H1 (cell line): ENCODE data around the gene ST6GALNAC3. TPM values are rescaled to one million over a fixed set of nuclear protein-coding genes. Genes with fewer than 3 reads are reported as not detected.

Source experiments
- CTCF ChIA-PET: fragments of 300-600 bp; sonication (Branson Sonifier 250); formaldehyde crosslinking; loops from one replicate; lab custom pipeline; 2021; ENCODE audit not compliant: partially characterized antibody; lab: Charles Lee
- POLR2A ChIA-PET: fragments of 300-600 bp; sonication (Branson Sonifier 250); formaldehyde crosslinking; loops from one replicate; lab custom pipeline; 2021; ENCODE audit warnings: inconsistent platforms; ENCODE audit not compliant: partially characterized antibody; lab: Charles Lee
- DNase-seq, 2 experiments: peaks; one replicate each; pipeline versions ENCODE4 v3.0.0 to v3.0.0-alpha.2; 2010 to 2022; ENCODE audit warnings: low spot score in 2 of 2, low read depth in 1 of 2, mixed read lengths in 1 of 2
- FAIRE-seq: peaks from 2 replicates; lab custom pipeline; 2011; peaks lifted over from hg19 to GRCh38; lab: Jason Lieb, UNC
- H2AFZ ChIP-seq: 2 replicates; pipeline ENCODE4 v1.8.1; 2012; ENCODE audit warnings: low read length, inconsistent platforms
- H2AK5ac ChIP-seq: 2 replicates; pipeline ENCODE4 v1.6.1; 2013; ENCODE audit warnings: low read depth, low read length
- H2BK120ac ChIP-seq: replicated peaks from 2 replicates; pipeline ENCODE3; 2013; ENCODE audit warnings: low read depth, low read length, inconsistent platforms
- H2BK12ac ChIP-seq: 2 replicates; pipeline ENCODE4 v1.6.1; 2013; ENCODE audit warnings: low read depth, low read length
- H2BK15ac ChIP-seq: 2 replicates; pipeline ENCODE4 v1.6.1; 2013; ENCODE audit warnings: low read length
- H2BK20ac ChIP-seq: 2 replicates; pipeline ENCODE4 v1.6.1; 2013; ENCODE audit warnings: low read length
- H2BK5ac ChIP-seq: 2 replicates; pipeline ENCODE4 v1.6.1; 2013; ENCODE audit warnings: low read depth, low read length
- H3K14ac ChIP-seq: 2 replicates; pipeline ENCODE4 v1.6.1; 2013; ENCODE audit warnings: inconsistent platforms; ENCODE audit not compliant: insufficient read length
- H3K18ac ChIP-seq: 2 replicates; pipeline ENCODE4 v1.6.1; 2013; ENCODE audit warnings: low read length; ENCODE audit errors: extremely low read depth
- H3K23ac ChIP-seq: 2 replicates; pipeline ENCODE4 v1.6.1; 2013; ENCODE audit warnings: inconsistent platforms; ENCODE audit not compliant: insufficient read length
- H3K23me2 ChIP-seq: 2 replicates; pipeline ENCODE4 v1.6.1; 2013; ENCODE audit warnings: low read depth, low read length
- H3K27ac ChIP-seq: 2 replicates; pipeline ENCODE4 v1.6.1; 2011; ENCODE audit warnings: low read depth, low read length, inconsistent platforms
- H3K27me3 ChIP-seq, 4 experiments: replicated peaks in 1 of 4; 1 replicate in 1 of 4; 2 replicates in 3 of 4; pipeline versions ENCODE4 v1.6.1 to v1.8.1; 2011 to 2013; ENCODE audit warnings: low read length in 3 of 4, mild to moderate bottlenecking in 3 of 4, inconsistent platforms in 2 of 4, mixed read lengths in 2 of 4, moderate library complexity in 1 of 4; ENCODE audit not compliant: control insufficient read depth in 3 of 4, insufficient read depth in 3 of 4; ENCODE audit errors: extremely low read depth in 1 of 4
- H3K36me3 ChIP-seq, 4 experiments: 2 replicates each; pipeline versions ENCODE4 v1.6.1 to v1.8.1; 2011 to 2013; ENCODE audit warnings: mild to moderate bottlenecking in 4 of 4, low read length in 3 of 4, moderate library complexity in 2 of 4, control low read depth in 1 of 4, inconsistent platforms in 1 of 4; ENCODE audit not compliant: insufficient read depth in 4 of 4, control insufficient read depth in 2 of 4
- H3K4ac ChIP-seq: replicated peaks from 2 replicates; pipeline ENCODE3; 2013; ENCODE audit warnings: low read length, low read depth, mixed read lengths, inconsistent platforms; ENCODE audit not compliant: insufficient read length
- H3K4me1 ChIP-seq, 4 experiments: replicated peaks in 1 of 4; 1 replicate in 1 of 4; 2 replicates in 3 of 4; pipeline versions ENCODE4 v1.6.1 to v1.8.1; 2011 to 2013; ENCODE audit warnings: low read length in 3 of 4, inconsistent platforms in 2 of 4, mixed read lengths in 1 of 4; ENCODE audit not compliant: insufficient read depth in 4 of 4, control insufficient read depth in 3 of 4
- H3K4me2 ChIP-seq, 2 experiments: 2 replicates each; pipeline versions ENCODE4 v1.6.1 to v1.8.1; 2011 to 2013; ENCODE audit warnings: low read depth in 2 of 2, low read length in 2 of 2, control low read depth in 1 of 2, inconsistent platforms in 1 of 2, mild to moderate bottlenecking in 1 of 2; ENCODE audit not compliant: insufficient read depth in 1 of 2
- H3K4me3 ChIP-seq, 4 experiments: fragments of 200-600, 300-600 bp in 1 of 4; sonication (generic), shearing (Covaris generic), sonication (Bioruptor Twin) in 1 of 4; 2 replicates each; pipeline versions ENCODE4 v1.5.1 to v1.8.1; 2011 to 2016; ENCODE audit warnings: low read length in 4 of 4, low read depth in 3 of 4, control low read depth in 2 of 4, inconsistent platforms in 2 of 4, mild to moderate bottlenecking in 2 of 4, mixed read lengths in 1 of 4, moderate library complexity in 1 of 4; ENCODE audit not compliant: insufficient read depth in 2 of 4; ENCODE audit errors: extremely low read depth in 1 of 4
- H3K56ac ChIP-seq: replicated peaks from 2 replicates; pipeline ENCODE3; 2013; ENCODE audit warnings: low read depth, mild to moderate bottlenecking, mixed read lengths, low read length, inconsistent platforms; ENCODE audit not compliant: insufficient read length
- H3K79me1 ChIP-seq: 2 replicates; pipeline ENCODE4 v1.6.1; 2013; ENCODE audit warnings: low read depth, low read length, control low read depth
- H3K79me2 ChIP-seq, 2 experiments: 2 replicates each; pipeline versions ENCODE4 v1.6.1 to v1.8.1; 2012 to 2013; ENCODE audit warnings: low read length in 2 of 2, mild to moderate bottlenecking in 2 of 2, inconsistent platforms in 1 of 2; ENCODE audit not compliant: insufficient read depth in 2 of 2, control insufficient read depth in 1 of 2
- H3K9ac ChIP-seq, 4 experiments: replicated peaks in 1 of 4; 1 replicate in 1 of 4; 2 replicates in 3 of 4; pipeline versions ENCODE4 v1.6.1 to v1.8.1; 2011 to 2013; ENCODE audit warnings: low read depth in 3 of 4, low read length in 3 of 4, control low read depth in 2 of 4, mild to moderate bottlenecking in 2 of 4, moderate library complexity in 2 of 4, inconsistent platforms in 1 of 4; ENCODE audit errors: extremely low read depth in 1 of 4
- H3K9me3 ChIP-seq, 2 experiments: 2 replicates each; pipeline versions ENCODE4 v1.6.1 to v1.8.1; 2012 to 2013; ENCODE audit warnings: mild to moderate bottlenecking in 2 of 2, moderate library complexity in 2 of 2, control low read depth in 1 of 2, inconsistent platforms in 1 of 2, low read depth in 1 of 2, low read length in 1 of 2, mixed read lengths in 1 of 2; ENCODE audit not compliant: insufficient read depth in 2 of 2
- H4K20me1 ChIP-seq, 2 experiments: replicated peaks in 1 of 2; 2 replicates each; pipeline versions ENCODE3 to v1.8.1; 2011 to 2013; ENCODE audit warnings: inconsistent platforms in 2 of 2, low read length in 2 of 2, mild to moderate bottlenecking in 1 of 2; ENCODE audit not compliant: insufficient read depth in 2 of 2, control insufficient read depth in 1 of 2
- H4K5ac ChIP-seq: 2 replicates; pipeline ENCODE4 v1.6.1; 2013; ENCODE audit warnings: low read length, low read depth, mixed read lengths, inconsistent platforms; ENCODE audit not compliant: insufficient read length
- H4K8ac ChIP-seq: 2 replicates; pipeline ENCODE4 v1.8.0; 2013; ENCODE audit warnings: mild to moderate bottlenecking, moderate library complexity, low read length, inconsistent platforms; ENCODE audit not compliant: insufficient read depth; ENCODE audit errors: extremely low read depth
- H4K91ac ChIP-seq: replicated peaks from 2 replicates; pipeline ENCODE3; 2013; ENCODE audit warnings: low read length, mixed read lengths, inconsistent platforms; ENCODE audit not compliant: insufficient read length
- BRCA1 ChIP-seq: IDR thresholded peaks from 2 replicates; pipeline ENCODE4 v1.6.1; 2012; ENCODE audit warnings: low read depth, low read length, improper control_type of control experiment
- CHD2 ChIP-seq: IDR thresholded peaks from 2 replicates; pipeline ENCODE4 v1.6.1; 2012; ENCODE audit warnings: low read length, improper control_type of control experiment
- CREB1 ChIP-seq: IDR thresholded peaks from 2 replicates; pipeline ENCODE4 v1.6.1; 2012; ENCODE audit warnings: inconsistent platforms
- E2F6 ChIP-seq: IDR thresholded peaks from 2 replicates; pipeline ENCODE4 v1.6.1; 2012; ENCODE audit warnings: inconsistent platforms
- EZH2 ChIP-seq: fragments of 200-600 bp; sonication (generic); IDR thresholded peaks from 2 replicates; pipeline ENCODE4 v1.7.1; 2012; ENCODE audit warnings: low read depth, mild to moderate bottlenecking, moderate library complexity, low read length, inconsistent platforms; ENCODE audit not compliant: severe bottlenecking
- FOSL1 ChIP-seq: IDR thresholded peaks from 2 replicates; pipeline ENCODE4 v1.6.1; 2011; ENCODE audit warnings: mild to moderate bottlenecking, low read depth, low read length, moderate library complexity; ENCODE audit not compliant: insufficient read depth
- JUN ChIP-seq: IDR thresholded peaks from 2 replicates; pipeline ENCODE4 v1.6.1; 2011; ENCODE audit warnings: low read depth, mild to moderate bottlenecking, improper control_type of control experiment, low read length
- KDM1A ChIP-seq: fragments of 200-600, 300-600 bp; sonication (generic); IDR thresholded peaks from 2 replicates; pipeline ENCODE4 v1.7.1; 2016; ENCODE audit warnings: mild to moderate bottlenecking, low read length, borderline replicate concordance
- MAFK ChIP-seq: IDR thresholded peaks from 2 replicates; pipeline ENCODE4 v1.6.1; 2012; ENCODE audit warnings: low read depth, mild to moderate bottlenecking, improper control_type of control experiment, low read length
- NANOG ChIP-seq: IDR thresholded peaks from 2 replicates; pipeline ENCODE4 v1.6.1; 2011; ENCODE audit warnings: low read length, low read depth, mild to moderate bottlenecking, inconsistent platforms; ENCODE audit not compliant: insufficient read depth, poor library complexity, severe bottlenecking
- RNF2 ChIP-seq: fragments of 200-900, 300-1000 bp; sonication (generic); IDR thresholded peaks from 2 replicates; pipeline ENCODE4 v1.7.1; 2016; ENCODE audit warnings: borderline replicate concordance, low read depth, mild to moderate bottlenecking, antibody characterized with exemption, low read length; ENCODE audit not compliant: poor library complexity, severe bottlenecking; ENCODE audit errors: missing control alignments
- TAF7 ChIP-seq: optimal IDR thresholded peaks from 2 replicates; pipeline ENCODE3; 2011; ENCODE audit warnings: low read depth, mild to moderate bottlenecking, inconsistent platforms, low read length, moderate library complexity, borderline replicate concordance
- TBP ChIP-seq: IDR thresholded peaks from 2 replicates; pipeline ENCODE4 v1.6.1; 2011; ENCODE audit warnings: low read depth, low read length, improper control_type of control experiment
- ZNF274 ChIP-seq: IDR thresholded peaks from 2 replicates; pipeline ENCODE4 v1.7.0; 2012; ENCODE audit warnings: low read length, borderline replicate concordance; ENCODE audit errors: extremely low read depth
- WGBS, 2 experiments: shearing (Covaris generic) in 1 of 2; methylation state at CpG; one replicate each; pipeline versions ENCODE4 v1.1.6 to v1.1.7; 2013 to 2015; ENCODE audit warnings: low lambda C conversion rate in 2 of 2, mixed read lengths in 2 of 2, inconsistent platforms in 1 of 2, low coverage in 1 of 2, missing lambda C conversion rate in 1 of 2; ENCODE audit not compliant: insufficient replicate concordance in 2 of 2, insufficient coverage in 1 of 2, insufficient read length in 1 of 2; ENCODE audit errors: extremely low coverage in 1 of 2, missing lambda C conversion rate in 1 of 2; 5-methylcytosine and 5-hydroxymethylcytosine counted together
- polyA plus RNA-seq, 7 experiments: library from polyadenylated mRNA; depleted of rRNA in 3 of 7; stranded (reverse) in 5 of 7; unstranded in 2 of 7; fragments of >200 nt in 5 of 7; fragments of 200-250 nt in 2 of 7; gene quantifications; 1 replicate in 5 of 7; 2 replicates in 1 of 7; 4 replicates in 1 of 7; pipeline versions ENCODE4 v1.2.1 to v1.2.3, GENCODE V29; 2011 to 2013; ENCODE audit warnings: missing spikeins in 2 of 7, mixed read lengths in 2 of 7
- total RNA-seq: library from RNA; stranded (reverse); fragmentation: NEBNext Ultra II Directional; extraction: Animal tissue kit (Norgen Biotek cat#: 25700); gene quantifications from 2 replicates; pipeline ENCODE4 v1.2.1, GENCODE V29; 2021

ST6GALNAC3 gene
- total and polyA plus RNA-seq, 2 of the 8 experiments (the other 6 are each of a cell fraction or from before 2014, with no cell fraction given): 4.9 to 19.0 TPM

DNA sequence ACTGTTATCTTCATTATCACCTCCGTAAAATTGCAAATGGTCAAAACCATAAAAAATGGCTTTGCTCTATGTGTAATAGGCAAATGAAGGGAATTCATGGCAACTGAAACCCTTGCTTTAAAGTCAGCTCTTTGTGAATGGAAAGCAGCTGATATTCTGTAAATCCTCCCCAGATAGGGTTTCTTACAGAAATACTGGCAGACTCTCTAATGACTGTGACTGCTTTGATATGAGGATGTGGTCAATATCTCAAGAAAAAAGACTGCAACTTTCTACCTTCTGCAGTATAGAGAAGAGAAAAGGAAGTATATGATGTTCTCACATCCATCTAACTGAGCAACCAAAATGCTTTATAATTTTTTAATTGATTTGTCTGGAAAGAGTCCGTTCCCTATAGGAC lies 193.1 kb downstream of the ST6GALNAC3 start:
- no peak overlapping the region for H3K18ac ChIP-seq
- no peak overlapping the region for H2AK5ac ChIP-seq
- DNase-seq (no peak), FAIRE-seq (no peak)
- no peaks in the 10 kb centered on the region for H3K36me3 ChIP-seq
- H2BK15ac ChIP-seq: no peak overlapping the region
- no peak overlapping the region for H4K91ac ChIP-seq
- no peaks in the 10 kb centered on the region for H3K27me3 ChIP-seq
- H3K4me3 ChIP-seq: no peak overlapping the region
- ChIA-PET POLR2A (no interaction called here), CTCF (no interaction called here)
- H3K79me1 ChIP-seq: peaks cover 3% of the 10 kb centered on the region; the same call in 1 of the 2 replicates
- no peak overlapping the region for H3K27ac ChIP-seq
- no peak overlapping the region for H2BK12ac ChIP-seq
- H3K4ac ChIP-seq: no peak overlapping the region
- H2AFZ ChIP-seq: no peak overlapping the region
- no peak overlapping the region for H3K9ac ChIP-seq
- H3K56ac ChIP-seq: no peak overlapping the region
- H3K4me1 ChIP-seq: peaks cover 2 to 7% (median 3%) of the 10 kb centered on the region in 4 experiments; a peak in 4 of 7 replicates
- no peaks in the 10 kb centered on the region for H4K20me1 ChIP-seq
- no peak overlapping the region for H3K14ac ChIP-seq
- H2BK5ac ChIP-seq: no peak overlapping the region
- no peaks in the 10 kb centered on the region for H3K9me3 ChIP-seq
- H4K8ac ChIP-seq: no peak overlapping the region
- no peak overlapping the region for H4K5ac ChIP-seq
- no peak overlapping the region for H3K23ac ChIP-seq
- no peak overlapping the region for H2BK120ac ChIP-seq
- no peak overlapping the region for H2BK20ac ChIP-seq
- 89% methylated on average over 2 of the region's 2 CpGs; no CpG with 5 or more reads in 1 of the 2 experiments for WGBS, 2 experiments
- H3K4me2 ChIP-seq: no peak overlapping the region
- H3K23me2 ChIP-seq: no peaks in the 10 kb centered on the region
- H3K79me2 ChIP-seq: no peaks in the 10 kb centered on the region
- TF ChIP-seq ZNF274 (no peak), JUN (no peak), EZH2 (no peak), CHD2 (no peak), RNF2 (no peak), CREB1 (no peak), BRCA1 (no peak), TBP (no peak), KDM1A (no peak), NANOG (no peak), MAFK (no peak), TAF7 (no peak), E2F6 (no peak), FOSL1 (no peak)
